Measurements from ENCODE around the gene PLP2. TPM values are rescaled to one million over a fixed set of nuclear protein-coding genes. Genes with fewer than 3 reads are reported as not detected.
"Not testable (repeated sequence)": the region's sequence is repeated elsewhere in the genome, so short reads cannot be mapped to it uniquely, and the experiment has no call there.

PLP2 gene, protein sequence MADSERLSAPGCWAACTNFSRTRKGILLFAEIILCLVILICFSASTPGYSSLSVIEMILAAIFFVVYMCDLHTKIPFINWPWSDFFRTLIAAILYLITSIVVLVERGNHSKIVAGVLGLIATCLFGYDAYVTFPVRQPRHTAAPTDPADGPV
- 10 to 100 TPM; 21.9 to 44.7 TPM for total RNA-seq

DNA sequence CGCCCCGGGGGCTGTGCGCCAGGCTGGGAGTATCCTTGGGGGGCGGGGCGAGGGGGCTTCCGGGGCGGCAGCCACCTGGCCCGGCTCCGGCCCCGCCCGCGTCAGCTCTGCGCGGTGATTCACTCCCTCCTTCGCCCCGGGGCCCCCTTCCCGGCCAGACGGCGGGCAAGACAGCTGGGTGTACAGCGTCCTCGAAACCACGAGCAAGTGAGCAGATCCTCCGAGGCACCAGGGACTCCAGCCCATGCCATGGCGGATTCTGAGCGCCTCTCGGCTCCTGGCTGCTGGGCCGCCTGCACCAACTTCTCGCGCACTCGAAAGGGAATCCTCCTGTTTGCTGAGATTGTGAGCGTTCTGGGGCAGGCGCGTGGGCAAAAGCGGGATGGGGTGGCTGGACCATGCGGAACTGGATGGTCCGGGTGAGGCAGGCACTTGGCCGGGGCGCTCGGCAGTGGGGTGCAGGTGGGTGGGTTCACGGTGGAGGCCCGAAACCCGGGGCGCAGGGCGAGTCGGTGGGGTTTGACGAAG, at the start of gene PLP2:
TSS of gene PLP2 (plus strand) at position 147 of the 528 bp plus-strand sequence. CDS start at position 250, 103 bp downstream.
- Mint-ChIP-seq H3K4me3 (peak within 1 kb of the TSS; percentile 87), H3K36me3 (peaks cover 15% of the 10 kb centered on the region), H3K27ac (peak within 1 kb of the TSS; percentile 91), H3K4me1 (peaks cover 32% of the 10 kb centered on the region), H3K27me3 (no peaks in the 10 kb centered on the region), H3K9me3 (ENCODE audit: low read depth) (no peaks in the 10 kb centered on the region)
- CTCF ChIA-PET: interaction anchor here (0.7 to 1.5 kb wide), 4 partner anchors 8 to 21 kb away, joined by 3 to 6 read pairs (median 4); no protein-coding TSS in a partner anchor
- ATAC-seq (peak; percentile 37), DNase-seq (peak; percentile 60)

DNA sequence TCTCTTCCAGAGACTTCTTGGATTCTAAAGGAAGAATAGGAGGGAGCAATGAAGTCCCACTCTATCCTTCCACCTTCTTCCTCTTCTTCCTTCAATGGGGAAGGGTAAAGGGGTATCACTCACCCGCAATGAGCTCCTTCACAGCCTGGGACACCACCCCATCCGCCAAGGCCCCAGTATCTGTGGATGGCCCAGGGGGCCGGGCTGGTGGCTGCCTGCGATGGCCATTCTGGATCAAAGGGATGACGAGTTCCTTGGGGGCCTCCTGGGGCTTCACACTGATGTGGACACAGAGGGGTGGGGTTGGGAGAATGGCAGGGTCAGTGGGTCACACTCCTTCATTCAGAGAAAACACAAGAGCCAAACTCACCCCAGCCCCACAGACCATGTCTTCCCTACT, 49.2 kb upstream of the PLP2 start:
- no peak for DNase-seq
- H3K4me3 Mint-ChIP-seq: peak overlapping the region; percentile 93
- H3K36me3 Mint-ChIP-seq: peaks cover 17% of the 10 kb centered on the region
- CTCF ChIA-PET: no interaction called here
- peaks cover 39% of the 10 kb centered on the region for H3K4me1 Mint-ChIP-seq
- H3K9me3 Mint-ChIP-seq (ENCODE audit: low read depth): no peaks in the 10 kb centered on the region
- peak overlapping the region; percentile 91 for H3K27ac Mint-ChIP-seq
- no peak for ATAC-seq
- H3K27me3 Mint-ChIP-seq: no peaks in the 10 kb centered on the region

DNA sequence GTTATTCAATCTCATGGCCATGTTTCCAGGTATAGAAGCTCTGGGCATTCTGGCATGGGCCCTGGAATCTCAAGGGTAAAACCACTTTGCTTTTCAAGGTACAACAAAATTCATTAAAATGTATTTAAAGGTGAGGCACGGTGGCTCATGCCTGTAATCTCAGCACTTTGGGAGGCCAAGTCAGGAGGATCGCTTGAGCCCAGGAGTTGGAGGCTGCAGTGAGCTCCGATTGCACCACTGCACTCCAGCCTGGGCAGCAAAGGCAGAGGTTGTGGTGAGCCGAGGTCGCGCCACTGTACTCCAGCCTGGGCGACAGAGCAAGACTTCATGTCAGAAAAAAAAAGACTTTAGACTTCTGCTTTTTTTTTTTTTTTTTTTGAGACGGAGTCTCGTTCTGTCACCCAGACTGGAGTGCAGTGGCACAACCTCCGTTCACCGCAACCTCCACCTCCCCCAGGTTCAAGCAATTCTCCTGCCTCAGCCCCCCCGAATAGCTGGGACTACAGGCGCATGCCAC, 43.9 kb upstream of the PLP2 start:
- H3K27ac Mint-ChIP-seq; H3K36me3 Mint-ChIP-seq; DNase-seq; H3K27me3 Mint-ChIP-seq; H3K9me3 Mint-ChIP-seq (ENCODE audit: low read depth); ATAC-seq; CTCF ChIA-PET; H3K4me3 Mint-ChIP-seq: not testable (repeated sequence)
- H3K4me1 Mint-ChIP-seq: peaks cover 13% of the 10 kb centered on the region

GRCh38 chrX:49129427-49129826, 42.3 kb upstream of the PLP2 start:
- Mint-ChIP-seq H3K9me3 (ENCODE audit: low read depth) (no peaks in the 10 kb centered on the region), H3K4me3 (no peak overlapping the region), H3K27ac (no peak overlapping the region), H3K36me3 (no peaks in the 10 kb centered on the region), H3K27me3 (no peaks in the 10 kb centered on the region), H3K4me1 (no peaks in the 10 kb centered on the region)
- CTCF ChIA-PET: no interaction called here
- no peak for DNase-seq
- ATAC-seq: no peak

- H3K27me3 Mint-ChIP-seq; H3K4me3 Mint-ChIP-seq; H3K36me3 Mint-ChIP-seq; H3K9me3 Mint-ChIP-seq (ENCODE audit: low read depth); H3K27ac Mint-ChIP-seq; ATAC-seq; DNase-seq; H3K4me1 Mint-ChIP-seq: not testable (repeated sequence)
- CTCF ChIA-PET: interaction anchor here (1.5 kb wide), 1 partner anchor 10 kb away, joined by 4 read pairs; no protein-coding TSS in a partner anchor
Observed at GRCh38 chrX:49132275-49132674, 39.4 kb upstream of the PLP2 start.

GRCh38 chrX:49133759-49134158, 37.9 kb upstream of the PLP2 start:
- Mint-ChIP-seq H3K4me1 (no peaks in the 10 kb centered on the region), H3K4me3 (no peak overlapping the region), H3K27me3 (no peaks in the 10 kb centered on the region), H3K36me3 (no peaks in the 10 kb centered on the region), H3K9me3 (ENCODE audit: low read depth) (no peaks in the 10 kb centered on the region), H3K27ac (no peak overlapping the region)
- ATAC-seq (no peak), DNase-seq (no peak)
- CTCF ChIA-PET: no interaction called here

DNA sequence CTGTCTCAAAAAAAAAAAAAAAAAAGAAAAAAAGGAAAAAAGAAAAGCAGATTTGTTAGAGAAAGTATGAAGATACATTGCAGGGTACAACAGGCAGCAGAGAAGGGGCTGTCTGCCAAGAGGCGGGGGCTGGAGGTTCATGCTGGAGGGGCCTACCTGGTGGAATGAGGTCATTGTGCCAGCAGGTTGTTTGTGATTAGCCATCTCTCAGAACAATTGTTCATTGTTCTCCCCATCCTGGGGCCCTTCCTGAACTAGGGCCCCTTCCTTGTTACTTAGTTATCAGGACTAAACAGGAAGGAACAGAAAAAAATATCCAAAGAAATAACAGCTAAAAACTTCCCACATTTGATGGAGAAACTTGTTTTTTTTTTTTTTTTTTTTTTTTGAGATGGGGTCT, 34.2 kb upstream of the PLP2 start:
- H3K4me3 Mint-ChIP-seq: no peak overlapping the region
- no peaks in the 10 kb centered on the region for H3K4me1 Mint-ChIP-seq
- no peaks in the 10 kb centered on the region for H3K27me3 Mint-ChIP-seq
- no peak overlapping the region for H3K27ac Mint-ChIP-seq
- ATAC-seq: no peak
- CTCF ChIA-PET: no interaction called here
- H3K9me3 Mint-ChIP-seq (ENCODE audit: low read depth): no peaks in the 10 kb centered on the region
- DNase-seq: no peak
- H3K36me3 Mint-ChIP-seq: peaks cover 13% of the 10 kb centered on the region

- H3K27ac Mint-ChIP-seq: no peak overlapping the region
- CTCF ChIA-PET: no interaction called here
- no peaks in the 10 kb centered on the region for H3K4me1 Mint-ChIP-seq
- H3K27me3 Mint-ChIP-seq: no peaks in the 10 kb centered on the region
- no peaks in the 10 kb centered on the region for H3K9me3 Mint-ChIP-seq (ENCODE audit: low read depth)
- H3K4me3 Mint-ChIP-seq: no peak overlapping the region
- ATAC-seq: no peak
- DNase-seq: no peak
- H3K36me3 Mint-ChIP-seq: peaks cover 13% of the 10 kb centered on the region
Observed at GRCh38 chrX:49139713-49140112, 32.0 kb upstream of the PLP2 start.

GRCh38 chrX:49142264-49142663, 29.4 kb upstream of the PLP2 start:
- H3K9me3 Mint-ChIP-seq (ENCODE audit: low read depth); DNase-seq; H3K27ac Mint-ChIP-seq; H3K27me3 Mint-ChIP-seq; H3K4me3 Mint-ChIP-seq; H3K4me1 Mint-ChIP-seq; ATAC-seq: not testable (repeated sequence)
- H3K36me3 Mint-ChIP-seq: peaks cover 13% of the 10 kb centered on the region
- CTCF ChIA-PET: interaction anchor here (0.6 to 1.8 kb wide), 9 partner anchors 11 to 170 kb away, joined by 3 to 6 read pairs (median 4); no protein-coding TSS in a partner anchor

DNA sequence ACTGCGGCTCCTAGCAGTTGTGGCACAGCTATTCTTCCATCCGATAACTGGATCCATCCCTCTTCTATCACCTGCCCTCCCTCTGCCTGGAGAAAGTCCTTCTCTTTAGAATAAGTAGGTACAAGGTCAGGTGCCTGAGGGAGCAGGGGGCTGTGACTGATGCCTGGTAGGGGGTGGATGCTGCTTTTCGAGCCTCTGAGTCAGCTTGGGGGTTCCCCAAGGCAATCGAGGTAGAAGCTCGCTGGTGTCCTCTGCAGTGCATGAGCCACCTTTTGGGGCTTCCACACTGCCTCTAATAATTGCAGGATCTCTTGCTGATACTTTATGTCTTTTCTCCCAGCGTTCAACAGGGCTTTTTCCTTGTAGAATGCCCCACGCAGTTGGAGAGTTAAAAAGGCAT, 28.5 kb upstream of the PLP2 start:
- not testable (repeated sequence) for ATAC-seq; H3K9me3 Mint-ChIP-seq (ENCODE audit: low read depth); H3K27me3 Mint-ChIP-seq; H3K4me3 Mint-ChIP-seq; DNase-seq; H3K4me1 Mint-ChIP-seq; H3K27ac Mint-ChIP-seq
- CTCF ChIA-PET: interaction anchor here (1.1 to 1.8 kb wide), 6 partner anchors 11 to 171 kb away, joined by 3 to 6 read pairs (median 4); no protein-coding TSS in a partner anchor
- peaks cover 13% of the 10 kb centered on the region for H3K36me3 Mint-ChIP-seq

- H3K27ac Mint-ChIP-seq: no peak overlapping the region
- no peak overlapping the region for H3K4me3 Mint-ChIP-seq
- DNase-seq: no peak
- H3K4me1 Mint-ChIP-seq: no peaks in the 10 kb centered on the region
- H3K9me3 Mint-ChIP-seq (ENCODE audit: low read depth): no peaks in the 10 kb centered on the region
- CTCF ChIA-PET: no interaction called here
- H3K27me3 Mint-ChIP-seq: no peaks in the 10 kb centered on the region
- ATAC-seq: no peak
- no peaks in the 10 kb centered on the region for H3K36me3 Mint-ChIP-seq
Observed at GRCh38 chrX:49147282-49147681, 24.4 kb upstream of the PLP2 start.

DNA sequence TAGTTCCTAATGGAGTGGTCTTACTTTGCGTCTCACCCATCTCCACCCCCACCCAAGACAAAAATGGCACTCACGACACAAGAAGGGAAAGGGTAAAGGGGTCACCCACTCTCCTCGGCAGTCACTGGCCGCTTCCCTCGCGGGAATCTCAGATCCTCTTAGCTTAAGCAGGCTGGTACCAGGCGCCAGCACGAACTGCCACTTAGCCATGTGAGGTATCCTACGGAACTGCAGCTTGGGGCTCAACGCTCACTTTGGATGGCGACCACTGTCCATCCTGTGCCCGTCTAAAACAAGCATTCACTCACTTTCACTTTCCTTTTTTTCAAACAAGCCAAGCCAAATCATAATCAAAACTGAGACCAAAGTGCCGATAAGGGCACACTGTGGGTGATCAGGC, 23.8 kb upstream of the PLP2 start:
- H3K4me3 Mint-ChIP-seq: no peak overlapping the region
- no peaks in the 10 kb centered on the region for H3K4me1 Mint-ChIP-seq
- ATAC-seq (no peak), DNase-seq (no peak)
- CTCF ChIA-PET: no interaction called here
- H3K36me3 Mint-ChIP-seq: no peaks in the 10 kb centered on the region
- no peaks in the 10 kb centered on the region for H3K27me3 Mint-ChIP-seq
- H3K27ac Mint-ChIP-seq: no peak overlapping the region
- H3K9me3 Mint-ChIP-seq (ENCODE audit: low read depth): no peaks in the 10 kb centered on the region

DNA sequence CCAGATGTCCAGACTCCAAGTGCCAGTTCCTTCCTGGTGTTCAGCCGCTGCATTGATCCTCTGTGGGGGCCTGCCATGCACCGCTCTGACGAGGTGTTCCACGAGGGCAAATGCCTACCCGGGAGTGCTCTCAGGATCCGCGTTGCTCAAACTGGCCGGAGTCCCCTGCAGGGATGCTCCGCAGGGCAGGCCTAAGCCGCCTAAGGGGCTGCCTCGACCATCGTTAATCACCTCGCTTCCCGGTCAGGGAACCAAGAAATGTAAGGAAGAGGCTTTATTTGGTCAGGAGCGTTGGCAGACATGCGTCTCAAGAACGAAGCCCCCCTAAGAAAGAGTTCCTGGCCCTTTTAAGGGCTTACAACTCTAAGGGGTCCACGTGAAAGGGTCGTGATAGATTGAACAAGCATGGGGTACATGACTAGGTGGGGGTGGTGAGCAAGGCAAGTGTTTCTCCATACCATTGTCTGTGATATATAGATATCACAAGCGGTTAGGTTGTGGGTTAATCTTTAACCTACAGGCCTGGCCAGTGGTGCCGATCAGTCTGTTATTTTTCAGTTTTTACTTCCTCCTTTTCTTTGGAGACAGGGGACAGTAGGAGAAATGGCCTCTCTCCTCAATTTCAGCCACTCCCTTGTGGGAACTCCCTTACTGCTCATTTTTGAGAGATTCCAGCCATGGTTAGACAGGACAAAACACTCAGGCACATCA, 23.2 kb upstream of the PLP2 start:
- H3K27me3 Mint-ChIP-seq; H3K27ac Mint-ChIP-seq; H3K36me3 Mint-ChIP-seq; CTCF ChIA-PET; ATAC-seq; DNase-seq; H3K9me3 Mint-ChIP-seq (ENCODE audit: low read depth); H3K4me3 Mint-ChIP-seq; H3K4me1 Mint-ChIP-seq: not testable (repeated sequence)

DNA sequence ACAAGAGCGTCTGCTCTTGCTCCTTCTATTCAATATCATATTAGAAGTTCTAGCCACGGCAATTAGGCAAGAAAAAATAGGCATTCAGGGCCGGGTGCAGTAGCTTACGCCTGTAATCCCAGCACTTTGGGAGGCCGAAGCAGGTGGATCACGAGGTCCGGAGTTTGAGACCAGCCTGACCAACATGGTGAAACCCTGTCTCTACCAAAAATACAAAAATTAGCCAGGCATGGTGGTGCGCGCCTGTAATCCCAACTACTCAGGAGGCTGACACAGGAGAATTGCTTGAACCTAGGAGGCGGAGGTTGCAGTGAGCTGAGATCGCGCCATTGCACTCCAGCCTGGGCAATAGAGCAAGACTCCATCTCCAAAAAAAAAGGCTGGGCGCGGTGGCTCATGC, 22.4 kb upstream of the PLP2 start:
- H3K27ac Mint-ChIP-seq; DNase-seq; H3K4me3 Mint-ChIP-seq; H3K36me3 Mint-ChIP-seq; CTCF ChIA-PET; H3K9me3 Mint-ChIP-seq (ENCODE audit: low read depth); H3K4me1 Mint-ChIP-seq; ATAC-seq; H3K27me3 Mint-ChIP-seq: not testable (repeated sequence)

All from activated CD8-positive, alpha-beta memory T cell treated with anti-CD3 and anti-CD28 coated beads, Interleukin-2, amount 10 ng/mL, durations not matched to agents 7 days and 5 days (primary cell).